IPS-20b (cell line): Measurements from ENCODE around the gene SIL1.
"Not testable (repeated sequence)": the region's sequence is repeated elsewhere in the genome, so short reads cannot be mapped to it uniquely, and the experiment has no call there.

Source experiments
- H3K27ac ChIP-seq: one replicate; pipeline ENCODE4 v1.5.1; 2013; ENCODE audit warnings: low read length
- H3K27me3 ChIP-seq: 2 replicates; pipeline ENCODE4 v1.6.1; 2013; ENCODE audit warnings: mild to moderate bottlenecking, low read length, inconsistent platforms; ENCODE audit not compliant: insufficient read depth
- H3K36me3 ChIP-seq: 2 replicates; pipeline ENCODE4 v1.6.1; 2013; ENCODE audit warnings: low read depth, mild to moderate bottlenecking, inconsistent platforms, low read length, moderate library complexity; ENCODE audit not compliant: insufficient read depth
- H3K4me1 ChIP-seq: 2 replicates; pipeline ENCODE4 v1.6.1; 2013; ENCODE audit warnings: mild to moderate bottlenecking, control low read depth, inconsistent platforms, low read length, moderate library complexity; ENCODE audit not compliant: insufficient read depth
- H3K4me3 ChIP-seq: 2 replicates; pipeline ENCODE4 v1.5.1; 2013; ENCODE audit warnings: mild to moderate bottlenecking, low read length, inconsistent platforms
- H3K9ac ChIP-seq: 2 replicates; pipeline ENCODE4 v1.6.1; 2013; ENCODE audit warnings: low read depth, mild to moderate bottlenecking, inconsistent platforms, low read length, moderate library complexity
- H3K9me3 ChIP-seq: 2 replicates; pipeline ENCODE4 v1.6.1; 2013; ENCODE audit warnings: mild to moderate bottlenecking, low read depth, low read length, inconsistent platforms; ENCODE audit not compliant: insufficient read depth

SIL1 gene

DNA sequence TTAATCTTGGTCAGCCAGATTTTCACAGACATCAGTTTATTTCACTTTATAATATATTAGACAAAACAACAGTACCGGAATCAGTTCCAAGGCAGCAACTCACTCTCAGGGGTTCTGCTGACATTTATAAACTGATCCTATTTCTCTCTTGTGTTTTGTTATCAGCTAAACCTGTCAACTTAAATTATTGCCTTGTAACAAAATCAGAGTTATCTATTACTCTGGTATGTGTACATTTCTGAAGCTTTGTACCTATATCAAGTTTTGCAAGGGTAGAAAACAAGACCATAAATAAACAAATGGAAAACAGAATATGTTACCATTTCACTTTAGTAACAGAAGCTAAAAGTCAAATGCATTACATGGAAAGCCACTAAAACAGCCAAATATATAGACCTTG lies 122.1 kb downstream of the SIL1 start:
- H3K4me3 ChIP-seq = no peak overlapping the region
- H3K4me1 ChIP-seq = no peaks in the 10 kb centered on the region
- H3K36me3 ChIP-seq = no peaks in the 10 kb centered on the region
- no peak overlapping the region for H3K27ac ChIP-seq
- no peaks in the 10 kb centered on the region for H3K9me3 ChIP-seq
- H3K9ac ChIP-seq = no peak overlapping the region
- H3K27me3 ChIP-seq = no peaks in the 10 kb centered on the region

- H3K27me3 ChIP-seq = no peaks in the 10 kb centered on the region
- no peaks in the 10 kb centered on the region for H3K36me3 ChIP-seq
- no peak overlapping the region for H3K27ac ChIP-seq
- no peak overlapping the region for H3K4me3 ChIP-seq
- no peaks in the 10 kb centered on the region for H3K9me3 ChIP-seq
- H3K4me1 ChIP-seq = no peaks in the 10 kb centered on the region
- no peak overlapping the region for H3K9ac ChIP-seq
These were observed 122.8 kb downstream of the SIL1 start for GRCh38 chr5:139075066-139076050.

DNA sequence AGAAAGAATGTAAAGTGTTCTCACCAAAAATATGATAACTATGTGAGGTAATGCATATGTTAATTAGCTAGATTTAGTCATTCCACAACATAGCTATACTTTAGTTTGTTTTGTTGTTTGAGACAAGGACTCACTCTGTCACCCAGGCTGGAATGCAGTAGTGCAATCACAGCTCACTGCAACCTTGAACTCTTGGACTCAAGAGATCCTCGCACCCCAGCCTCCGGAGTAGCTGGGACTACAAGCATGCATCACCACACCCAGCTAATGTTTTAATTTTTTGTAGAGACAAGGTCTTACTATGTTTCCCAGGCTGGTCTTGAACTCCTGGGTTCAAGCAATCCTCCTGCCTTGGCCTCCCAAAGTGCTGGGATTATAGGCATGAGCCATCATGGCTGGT lies 124.2 kb downstream of the SIL1 start:
- H3K4me3 ChIP-seq, H3K36me3 ChIP-seq, H3K27me3 ChIP-seq, H3K4me1 ChIP-seq, H3K9ac ChIP-seq, H3K9me3 ChIP-seq, H3K27ac ChIP-seq: not testable (repeated sequence)

DNA sequence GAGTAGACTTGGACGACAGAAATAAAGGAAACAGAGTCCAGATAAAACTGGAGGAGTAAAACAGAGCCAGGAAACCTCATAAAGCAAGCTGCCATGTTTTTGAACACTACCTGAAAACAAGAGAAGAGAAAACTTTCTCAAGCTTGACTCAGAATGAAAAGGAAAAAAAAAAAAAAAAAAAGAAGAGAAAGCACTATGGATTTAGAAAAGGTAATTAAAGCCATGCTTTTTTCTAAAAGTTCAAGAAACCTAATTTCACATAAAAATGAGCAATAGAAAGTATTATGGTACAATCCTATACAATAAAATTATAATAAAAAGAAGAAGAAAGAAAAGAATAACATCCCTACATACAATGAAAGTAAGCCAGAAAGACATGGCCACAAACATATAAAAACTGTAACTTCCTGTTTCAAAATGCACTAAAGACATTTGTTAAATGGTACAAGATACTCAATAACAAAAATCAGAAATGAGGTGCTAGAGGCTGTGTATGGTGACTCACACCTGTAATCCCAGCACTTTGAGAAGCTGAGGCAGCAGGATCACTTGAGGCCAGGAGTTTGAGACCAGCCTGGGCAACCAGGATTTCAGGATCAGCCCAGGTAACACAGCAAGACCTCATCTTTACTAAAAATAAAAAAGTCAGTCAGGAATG lies 129.5 kb downstream of the SIL1 start:
- H3K27ac ChIP-seq = no peak overlapping the region
- no peak overlapping the region for H3K9ac ChIP-seq
- H3K36me3 ChIP-seq = no peaks in the 10 kb centered on the region
- H3K27me3 ChIP-seq = no peaks in the 10 kb centered on the region
- H3K9me3 ChIP-seq = no peaks in the 10 kb centered on the region
- H3K4me1 ChIP-seq = no peaks in the 10 kb centered on the region
- H3K4me3 ChIP-seq = no peak overlapping the region

DNA sequence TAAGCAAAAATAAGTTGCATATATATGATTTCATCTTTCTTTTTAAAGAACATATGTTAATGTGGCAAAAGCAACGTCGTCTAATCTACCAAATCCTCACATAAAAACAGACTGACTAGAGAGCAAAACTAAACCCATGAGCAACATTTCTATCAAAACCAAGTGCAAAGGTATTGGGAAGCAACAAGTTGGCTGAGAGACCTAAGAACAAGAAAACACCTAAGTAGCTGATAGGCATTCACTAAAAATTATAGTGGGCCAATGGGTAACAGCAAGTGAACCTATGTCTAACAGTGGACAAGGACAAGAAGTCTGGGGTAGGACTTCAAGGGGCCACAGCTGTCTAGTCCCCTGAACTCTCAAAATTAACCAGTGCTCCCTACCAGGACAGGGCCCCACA lies 130.1 kb downstream of the SIL1 start:
- Histone ChIP-seq H3K4me1 (no peaks in the 10 kb centered on the region), H3K9me3 (no peaks in the 10 kb centered on the region), H3K27ac (no peak overlapping the region), H3K27me3 (no peaks in the 10 kb centered on the region), H3K36me3 (no peaks in the 10 kb centered on the region), H3K9ac (no peak overlapping the region), H3K4me3 (no peak overlapping the region)

GRCh38 chr5:139065306-139065705 lies 132.9 kb downstream of the SIL1 start:
- Histone ChIP-seq H3K36me3 (no peaks in the 10 kb centered on the region), H3K4me3 (no peak overlapping the region), H3K9me3 (no peaks in the 10 kb centered on the region), H3K27me3 (no peaks in the 10 kb centered on the region), H3K4me1 (peaks cover 9% of the 10 kb centered on the region; the same call in 1 of the 2 replicates), H3K27ac (no peak overlapping the region), H3K9ac (no peak overlapping the region)

DNA sequence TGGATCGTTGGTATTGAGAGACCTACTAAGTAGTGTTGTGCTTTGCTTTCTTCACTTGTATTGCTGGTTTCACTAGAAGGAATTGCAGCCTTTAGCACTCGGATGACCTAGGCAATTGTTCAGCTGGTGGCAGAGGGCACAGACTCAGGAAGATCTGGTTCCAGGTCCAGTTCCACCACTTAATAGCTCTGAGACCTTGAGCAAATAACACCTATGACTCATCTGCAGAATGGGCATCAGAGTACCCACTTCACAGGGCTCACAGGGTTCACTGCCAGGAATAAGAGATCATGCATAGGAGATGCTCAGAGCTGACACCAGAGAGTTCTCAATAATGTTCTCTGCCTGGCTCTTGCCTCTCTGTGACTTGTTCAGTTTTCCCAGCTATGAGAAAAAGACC lies 133.6 kb downstream of the SIL1 start:
- Histone ChIP-seq H3K9ac (no peak overlapping the region), H3K27ac (no peak overlapping the region), H3K36me3 (no peaks in the 10 kb centered on the region), H3K4me1 (peaks cover 9% of the 10 kb centered on the region; the same call in 1 of the 2 replicates), H3K4me3 (no peak overlapping the region), H3K27me3 (no peaks in the 10 kb centered on the region), H3K9me3 (no peaks in the 10 kb centered on the region)

GRCh38 chr5:139063664-139064054 lies 134.5 kb downstream of the SIL1 start:
- H3K36me3 ChIP-seq = no peaks in the 10 kb centered on the region
- H3K9ac ChIP-seq = no peak overlapping the region
- no peaks in the 10 kb centered on the region for H3K27me3 ChIP-seq
- H3K9me3 ChIP-seq = no peaks in the 10 kb centered on the region
- no peak overlapping the region for H3K4me3 ChIP-seq
- no peak overlapping the region for H3K27ac ChIP-seq
- peaks cover 9% of the 10 kb centered on the region; the same call in 1 of the 2 replicates for H3K4me1 ChIP-seq

- no peak overlapping the region for H3K27ac ChIP-seq
- H3K36me3 ChIP-seq = no peaks in the 10 kb centered on the region
- no peaks in the 10 kb centered on the region for H3K27me3 ChIP-seq
- H3K4me3 ChIP-seq = no peak overlapping the region
- H3K9me3 ChIP-seq = no peaks in the 10 kb centered on the region
- no peak overlapping the region for H3K9ac ChIP-seq
- peaks cover 9% of the 10 kb centered on the region; the same call in 1 of the 2 replicates for H3K4me1 ChIP-seq
These were observed 135.1 kb downstream of the SIL1 start for GRCh38 chr5:139062910-139063663.

- no peaks in the 10 kb centered on the region for H3K9me3 ChIP-seq
- peak overlapping the region; percentile 33; the same call in 1 of the 2 replicates for H3K9ac ChIP-seq
- peaks cover 9% of the 10 kb centered on the region; the same call in 1 of the 2 replicates for H3K4me1 ChIP-seq
- H3K4me3 ChIP-seq = no peak overlapping the region
- H3K27me3 ChIP-seq = no peaks in the 10 kb centered on the region
- H3K36me3 ChIP-seq = no peaks in the 10 kb centered on the region
- H3K27ac ChIP-seq = no peak overlapping the region
These were observed 136.3 kb downstream of the SIL1 start for GRCh38 chr5:139061856-139062255.

- Histone ChIP-seq H3K36me3 (no peaks in the 10 kb centered on the region), H3K4me3 (no peak overlapping the region), H3K4me1 (peaks cover 9% of the 10 kb centered on the region; the same call in 1 of the 2 replicates), H3K9me3 (no peaks in the 10 kb centered on the region), H3K27me3 (no peaks in the 10 kb centered on the region), H3K27ac (no peak overlapping the region), H3K9ac (peak overlapping the region; percentile 33; the same call in 1 of the 2 replicates)
These were observed 136.9 kb downstream of the SIL1 start for GRCh38 chr5:139061274-139061673.
